Measurements from ENCODE around the gene FAM187B.
"Not testable (repeated sequence)": the region's sequence is repeated elsewhere in the genome, so short reads cannot be mapped to it uniquely, and the experiment has no call there.

Gene FAM187B

GRCh38 chr19:35248310-35249145 lies 20.0 kb upstream of the FAM187B start, which contains the start of gene LSR:
Gene LSR, plus strand, starts transcription at chr19:35249002. Its CDS starts 21 bp downstream, at chr19:35249023.
- Histone ChIP-seq H3K36me3 (ENCODE audit: control insufficient read depth, insufficient read depth, low read length) (peaks cover 7% of the 10 kb centered on the region), H3K4me3 (ENCODE audit: extremely low read depth, insufficient read depth, low read length, poor library complexity, severe bottlenecking) (peak within 1 kb of the TSS; percentile 48), H3K4me1 (ENCODE audit: control insufficient read depth, insufficient read depth, low read length, poor library complexity, severe bottlenecking) (peaks cover 7% of the 10 kb centered on the region), H3K9me3 (ENCODE audit: control insufficient read depth, low read length) (no peaks in the 10 kb centered on the region), H3K27ac (ENCODE audit: low read depth, low read length, severe bottlenecking) (peak within 1 kb of the TSS; percentile 69)
- 0 to 1% methylated on average over 46 to 50 of the region's 69 CpGs for WGBS, 2 experiments (ENCODE audit: insufficient coverage in 2 of 2)

- Histone ChIP-seq H3K9me3 (ENCODE audit: control insufficient read depth, low read length) (no peaks in the 10 kb centered on the region), H3K4me1 (ENCODE audit: control insufficient read depth, insufficient read depth, low read length, poor library complexity, severe bottlenecking) (peaks cover 7% of the 10 kb centered on the region), H3K4me3 (ENCODE audit: extremely low read depth, insufficient read depth, low read length, poor library complexity, severe bottlenecking) (peak overlapping the region; percentile 48), H3K27ac (ENCODE audit: low read depth, low read length, severe bottlenecking) (peak overlapping the region; percentile 69), H3K36me3 (ENCODE audit: control insufficient read depth, insufficient read depth, low read length) (peaks cover 7% of the 10 kb centered on the region)
- 3 to 4% methylated on average over 36 to 40 of the region's 42 CpGs for WGBS, 2 experiments (ENCODE audit: insufficient coverage in 2 of 2)
These were observed 19.2 kb upstream of the FAM187B start for GRCh38 chr19:35247526-35248309.

GRCh38 chr19:35246466-35247092 lies 18.0 kb upstream of the FAM187B start:
- H3K9me3 ChIP-seq (ENCODE audit: control insufficient read depth, low read length) = no peaks in the 10 kb centered on the region
- WGBS, 2 experiments (ENCODE audit: insufficient coverage in 2 of 2) = 88 to 100% methylated on average over 1 of the region's 4 CpGs
- no peak overlapping the region for H3K4me3 ChIP-seq (ENCODE audit: extremely low read depth, insufficient read depth, low read length, poor library complexity, severe bottlenecking)
- H3K4me1 ChIP-seq (ENCODE audit: control insufficient read depth, insufficient read depth, low read length, poor library complexity, severe bottlenecking) = peaks cover 7% of the 10 kb centered on the region
- H3K27ac ChIP-seq (ENCODE audit: low read depth, low read length, severe bottlenecking) = no peak overlapping the region
- H3K36me3 ChIP-seq (ENCODE audit: control insufficient read depth, insufficient read depth, low read length) = peaks cover 7% of the 10 kb centered on the region

GRCh38 chr19:35241417-35241816 lies 12.9 kb upstream of the FAM187B start:
- H3K4me3 ChIP-seq (ENCODE audit: extremely low read depth, insufficient read depth, low read length, poor library complexity, severe bottlenecking) = no peak overlapping the region

GRCh38 chr19:35240327-35240726 lies 11.8 kb upstream of the FAM187B start:
- Histone ChIP-seq H3K9me3 (ENCODE audit: control insufficient read depth, low read length) (peaks cover 12% of the 10 kb centered on the region), H3K36me3 (ENCODE audit: control insufficient read depth, insufficient read depth, low read length) (no peaks in the 10 kb centered on the region), H3K4me1 (ENCODE audit: control insufficient read depth, insufficient read depth, low read length, poor library complexity, severe bottlenecking) (no peaks in the 10 kb centered on the region), H3K4me3 (ENCODE audit: extremely low read depth, insufficient read depth, low read length, poor library complexity, severe bottlenecking) (no peak overlapping the region), H3K27ac (ENCODE audit: low read depth, low read length, severe bottlenecking) (no peak overlapping the region)
- 100% methylated on average over 1 of the region's 1 CpG; no CpG with 5 or more reads in 1 of the 2 experiments for WGBS, 2 experiments (ENCODE audit: insufficient coverage in 2 of 2)

More at GRCh38 chr19:35241417-35241816, 12.9 kb upstream of the FAM187B start:
- WGBS, 2 experiments (ENCODE audit: insufficient coverage in 2 of 2) = no CpG with 5 or more reads among the region's 1 CpG
- Histone ChIP-seq H3K9me3 (ENCODE audit: control insufficient read depth, low read length) (peaks cover 12% of the 10 kb centered on the region), H3K36me3 (ENCODE audit: control insufficient read depth, insufficient read depth, low read length) (no peaks in the 10 kb centered on the region), H3K4me1 (ENCODE audit: control insufficient read depth, insufficient read depth, low read length, poor library complexity, severe bottlenecking) (no peaks in the 10 kb centered on the region), H3K27ac (ENCODE audit: low read depth, low read length, severe bottlenecking) (no peak overlapping the region)

- not testable (repeated sequence) for H3K36me3 ChIP-seq (ENCODE audit: control insufficient read depth, insufficient read depth, low read length); H3K4me3 ChIP-seq (ENCODE audit: extremely low read depth, insufficient read depth, low read length, poor library complexity, severe bottlenecking); H3K4me1 ChIP-seq (ENCODE audit: control insufficient read depth, insufficient read depth, low read length, poor library complexity, severe bottlenecking); H3K27ac ChIP-seq (ENCODE audit: low read depth, low read length, severe bottlenecking)
- WGBS, 2 experiments (ENCODE audit: insufficient coverage in 2 of 2) = no CpG with 5 or more reads among the region's 1 CpG
- peaks cover 12% of the 10 kb centered on the region for H3K9me3 ChIP-seq (ENCODE audit: control insufficient read depth, low read length)
These were observed 11.1 kb upstream of the FAM187B start for GRCh38 chr19:35239597-35239996.

GRCh38 chr19:35236638-35237400 lies 8.3 kb upstream of the FAM187B start:
- Histone ChIP-seq H3K36me3 (ENCODE audit: control insufficient read depth, insufficient read depth, low read length) (no peaks in the 10 kb centered on the region), H3K27ac (ENCODE audit: low read depth, low read length, severe bottlenecking) (no peak overlapping the region), H3K9me3 (ENCODE audit: control insufficient read depth, low read length) (peaks cover 12% of the 10 kb centered on the region), H3K4me1 (ENCODE audit: control insufficient read depth, insufficient read depth, low read length, poor library complexity, severe bottlenecking) (no peaks in the 10 kb centered on the region), H3K4me3 (ENCODE audit: extremely low read depth, insufficient read depth, low read length, poor library complexity, severe bottlenecking) (no peak overlapping the region)
- 50 to 55% methylated on average over 1 to 2 of the region's 6 CpGs for WGBS, 2 experiments (ENCODE audit: insufficient coverage in 2 of 2)

GRCh38 chr19:35232912-35233311 lies 4.4 kb upstream of the FAM187B start:
- no peak overlapping the region for H3K27ac ChIP-seq (ENCODE audit: low read depth, low read length, severe bottlenecking)
- no peak overlapping the region for H3K4me3 ChIP-seq (ENCODE audit: extremely low read depth, insufficient read depth, low read length, poor library complexity, severe bottlenecking)
- no peaks in the 10 kb centered on the region for H3K4me1 ChIP-seq (ENCODE audit: control insufficient read depth, insufficient read depth, low read length, poor library complexity, severe bottlenecking)
- no peaks in the 10 kb centered on the region for H3K36me3 ChIP-seq (ENCODE audit: control insufficient read depth, insufficient read depth, low read length)
- H3K9me3 ChIP-seq (ENCODE audit: control insufficient read depth, low read length) = no peaks in the 10 kb centered on the region
- 71 to 76% methylated on average over 3 to 4 of the region's 5 CpGs for WGBS, 2 experiments (ENCODE audit: insufficient coverage in 2 of 2)

- no peak overlapping the region for H3K4me3 ChIP-seq (ENCODE audit: extremely low read depth, insufficient read depth, low read length, poor library complexity, severe bottlenecking)
- H3K9me3 ChIP-seq (ENCODE audit: control insufficient read depth, low read length) = no peaks in the 10 kb centered on the region
- H3K4me1 ChIP-seq (ENCODE audit: control insufficient read depth, insufficient read depth, low read length, poor library complexity, severe bottlenecking) = no peaks in the 10 kb centered on the region
- H3K27ac ChIP-seq (ENCODE audit: low read depth, low read length, severe bottlenecking) = no peak overlapping the region
- WGBS, 2 experiments (ENCODE audit: insufficient coverage in 2 of 2) = 94 to 98% methylated on average over 14 of the region's 14 CpGs
- H3K36me3 ChIP-seq (ENCODE audit: control insufficient read depth, insufficient read depth, low read length) = no peaks in the 10 kb centered on the region
These were observed 3.6 kb upstream of the FAM187B start for GRCh38 chr19:35231956-35232645.

All from mesodermal cell (in vitro differentiated cells).